ENCODE measurements around the gene PDPN. TPM values are rescaled to one million over a fixed set of nuclear protein-coding genes. Genes with fewer than 3 reads are reported as not detected.

The PDPN gene
- polyA plus RNA-seq, 1 of the 3 experiments (the other 2 are of a cell fraction) = not detected

DNA sequence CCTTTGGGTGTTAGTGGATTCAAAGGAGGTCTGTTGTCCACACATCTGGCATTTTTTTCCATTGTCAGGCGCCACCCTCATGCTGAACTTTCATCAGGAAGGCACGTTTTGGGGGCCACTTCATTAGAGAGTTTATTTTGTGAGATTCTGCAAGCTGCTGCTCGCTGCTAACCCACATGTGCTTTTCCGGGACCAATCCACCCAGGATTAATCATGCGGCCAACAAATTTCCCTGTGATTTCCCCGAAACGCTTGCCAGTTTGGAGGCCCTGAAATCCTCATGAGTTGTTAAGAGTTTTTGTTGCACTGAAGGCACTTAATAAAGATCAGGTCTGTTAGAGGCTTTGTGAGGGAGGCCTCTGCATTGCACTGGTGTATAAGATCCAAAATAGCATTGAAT is 2.4 kb downstream of the PDPN start:
- TF ChIP-seq EP300 (IDR thresholded peaks at IDR 0.05; ENCODE audit: borderline replicate concordance in 1 of 2, low read depth in 1 of 2, low read length in 1 of 2) (no peak), RCOR1 (IDR thresholded peaks at IDR 0.05; ENCODE audit: low read length) (no peak), RFX5 (IDR thresholded peaks at IDR 0.05; ENCODE audit: low read length) (no peak), MXI1 (IDR thresholded peaks at IDR 0.05; ENCODE audit: low read depth, low read length) (no peak), ELF1 (IDR thresholded peaks at IDR 0.05) (no peak), POLR2AphosphoS5 (IDR thresholded peaks at IDR 0.05; ENCODE audit: low read depth, low read length) (no peak), GABPA (IDR thresholded peaks at IDR 0.05; ENCODE audit: low read depth) (no peak), NFIC (IDR thresholded peaks at IDR 0.05; ENCODE audit: borderline replicate concordance) (no peak), SIN3A (IDR thresholded peaks at IDR 0.05; ENCODE audit: borderline replicate concordance, low read depth, low read length) (no peak), NRF1 (IDR thresholded peaks at IDR 0.05; ENCODE audit: low read depth, low read length) (no peak)
- TF ChIP-seq, protein P1, sequence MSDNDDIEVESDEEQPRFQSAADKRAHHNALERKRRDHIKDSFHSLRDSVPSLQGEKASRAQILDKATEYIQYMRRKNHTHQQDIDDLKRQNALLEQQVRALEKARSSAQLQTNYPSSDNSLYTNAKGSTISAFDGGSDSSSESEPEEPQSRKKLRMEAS (IDR thresholded peaks at IDR 0.05; ENCODE audit: low read depth) = no peak
- TF ChIP-seq, protein P2, sequence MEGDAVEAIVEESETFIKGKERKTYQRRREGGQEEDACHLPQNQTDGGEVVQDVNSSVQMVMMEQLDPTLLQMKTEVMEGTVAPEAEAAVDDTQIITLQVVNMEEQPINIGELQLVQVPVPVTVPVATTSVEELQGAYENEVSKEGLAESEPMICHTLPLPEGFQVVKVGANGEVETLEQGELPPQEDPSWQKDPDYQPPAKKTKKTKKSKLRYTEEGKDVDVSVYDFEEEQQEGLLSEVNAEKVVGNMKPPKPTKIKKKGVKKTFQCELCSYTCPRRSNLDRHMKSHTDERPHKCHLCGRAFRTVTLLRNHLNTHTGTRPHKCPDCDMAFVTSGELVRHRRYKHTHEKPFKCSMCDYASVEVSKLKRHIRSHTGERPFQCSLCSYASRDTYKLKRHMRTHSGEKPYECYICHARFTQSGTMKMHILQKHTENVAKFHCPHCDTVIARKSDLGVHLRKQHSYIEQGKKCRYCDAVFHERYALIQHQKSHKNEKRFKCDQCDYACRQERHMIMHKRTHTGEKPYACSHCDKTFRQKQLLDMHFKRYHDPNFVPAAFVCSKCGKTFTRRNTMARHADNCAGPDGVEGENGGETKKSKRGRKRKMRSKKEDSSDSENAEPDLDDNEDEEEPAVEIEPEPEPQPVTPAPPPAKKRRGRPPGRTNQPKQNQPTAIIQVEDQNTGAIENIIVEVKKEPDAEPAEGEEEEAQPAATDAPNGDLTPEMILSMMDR (IDR thresholded peaks at IDR 0.05) = no peak
- TF ChIP-seq, protein P3, sequence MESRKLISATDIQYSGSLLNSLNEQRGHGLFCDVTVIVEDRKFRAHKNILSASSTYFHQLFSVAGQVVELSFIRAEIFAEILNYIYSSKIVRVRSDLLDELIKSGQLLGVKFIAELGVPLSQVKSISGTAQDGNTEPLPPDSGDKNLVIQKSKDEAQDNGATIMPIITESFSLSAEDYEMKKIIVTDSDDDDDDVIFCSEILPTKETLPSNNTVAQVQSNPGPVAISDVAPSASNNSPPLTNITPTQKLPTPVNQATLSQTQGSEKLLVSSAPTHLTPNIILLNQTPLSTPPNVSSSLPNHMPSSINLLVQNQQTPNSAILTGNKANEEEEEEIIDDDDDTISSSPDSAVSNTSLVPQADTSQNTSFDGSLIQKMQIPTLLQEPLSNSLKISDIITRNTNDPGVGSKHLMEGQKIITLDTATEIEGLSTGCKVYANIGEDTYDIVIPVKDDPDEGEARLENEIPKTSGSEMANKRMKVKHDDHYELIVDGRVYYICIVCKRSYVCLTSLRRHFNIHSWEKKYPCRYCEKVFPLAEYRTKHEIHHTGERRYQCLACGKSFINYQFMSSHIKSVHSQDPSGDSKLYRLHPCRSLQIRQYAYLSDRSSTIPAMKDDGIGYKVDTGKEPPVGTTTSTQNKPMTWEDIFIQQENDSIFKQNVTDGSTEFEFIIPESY (IDR thresholded peaks at IDR 0.05; ENCODE audit: borderline replicate concordance, low read depth) = no peak
- TF ChIP-seq, protein P4, sequence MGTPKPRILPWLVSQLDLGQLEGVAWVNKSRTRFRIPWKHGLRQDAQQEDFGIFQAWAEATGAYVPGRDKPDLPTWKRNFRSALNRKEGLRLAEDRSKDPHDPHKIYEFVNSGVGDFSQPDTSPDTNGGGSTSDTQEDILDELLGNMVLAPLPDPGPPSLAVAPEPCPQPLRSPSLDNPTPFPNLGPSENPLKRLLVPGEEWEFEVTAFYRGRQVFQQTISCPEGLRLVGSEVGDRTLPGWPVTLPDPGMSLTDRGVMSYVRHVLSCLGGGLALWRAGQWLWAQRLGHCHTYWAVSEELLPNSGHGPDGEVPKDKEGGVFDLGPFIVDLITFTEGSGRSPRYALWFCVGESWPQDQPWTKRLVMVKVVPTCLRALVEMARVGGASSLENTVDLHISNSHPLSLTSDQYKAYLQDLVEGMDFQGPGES (IDR thresholded peaks at IDR 0.05; ENCODE audit: low read depth, low read length) = no peak
- CTCF ChIA-PET = no interaction called here
- under 1% methylated on average over 7 of the region's 7 CpGs for WGBS (ENCODE audit: low lambda C conversion rate)
- Histone ChIP-seq H3K9me2 (no peaks in the 10 kb centered on the region), H2AFZ (ENCODE audit: low read depth) (no peak overlapping the region), H3K36me3 (replicated peaks in 1 of 2; ENCODE audit: control insufficient read depth in 1 of 2, insufficient read depth in 2 of 2, low read length in 1 of 2) (no peaks in the 10 kb centered on the region), H3F3A (replicated peaks; ENCODE audit: insufficient read depth) (no peaks in the 10 kb centered on the region), H4K20me1 (ENCODE audit: insufficient read depth) (no peaks in the 10 kb centered on the region), H3K27ac (ENCODE audit: low read depth in 2 of 2, low read length in 1 of 2) (no peak overlapping the region), H3K4me1 (ENCODE audit: control insufficient read depth in 1 of 2, insufficient read depth in 2 of 2, low read depth in 1 of 2, low read length in 1 of 2) (no peaks in the 10 kb centered on the region), H3K9me3 (no peaks in the 10 kb centered on the region), H3K4me2 (no peak overlapping the region), H3K27me3 (ENCODE audit: insufficient read depth) (peaks cover 65% of the 10 kb centered on the region), H3K9ac (no peak overlapping the region), H3K79me2 (ENCODE audit: insufficient read depth) (no peaks in the 10 kb centered on the region), H3K4me3 (ENCODE audit: low read depth in 2 of 2, low read length in 1 of 2) (no peak overlapping the region)
- POLR2A ChIA-PET = no interaction called here
- no peak for DNase-seq
